ENCODE results near the gene ADAM22.

- TF ChIP-seq, protein P1, sequence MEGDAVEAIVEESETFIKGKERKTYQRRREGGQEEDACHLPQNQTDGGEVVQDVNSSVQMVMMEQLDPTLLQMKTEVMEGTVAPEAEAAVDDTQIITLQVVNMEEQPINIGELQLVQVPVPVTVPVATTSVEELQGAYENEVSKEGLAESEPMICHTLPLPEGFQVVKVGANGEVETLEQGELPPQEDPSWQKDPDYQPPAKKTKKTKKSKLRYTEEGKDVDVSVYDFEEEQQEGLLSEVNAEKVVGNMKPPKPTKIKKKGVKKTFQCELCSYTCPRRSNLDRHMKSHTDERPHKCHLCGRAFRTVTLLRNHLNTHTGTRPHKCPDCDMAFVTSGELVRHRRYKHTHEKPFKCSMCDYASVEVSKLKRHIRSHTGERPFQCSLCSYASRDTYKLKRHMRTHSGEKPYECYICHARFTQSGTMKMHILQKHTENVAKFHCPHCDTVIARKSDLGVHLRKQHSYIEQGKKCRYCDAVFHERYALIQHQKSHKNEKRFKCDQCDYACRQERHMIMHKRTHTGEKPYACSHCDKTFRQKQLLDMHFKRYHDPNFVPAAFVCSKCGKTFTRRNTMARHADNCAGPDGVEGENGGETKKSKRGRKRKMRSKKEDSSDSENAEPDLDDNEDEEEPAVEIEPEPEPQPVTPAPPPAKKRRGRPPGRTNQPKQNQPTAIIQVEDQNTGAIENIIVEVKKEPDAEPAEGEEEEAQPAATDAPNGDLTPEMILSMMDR (IDR thresholded peaks at IDR 0.05): no peak
- TF ChIP-seq POLR2A (IDR thresholded peaks at IDR 0.05): no peak
Observed at GRCh38 chr7:88027724-88028123, 93.7 kb downstream of the ADAM22 start.
